HG02884 (cell line): Measurements from ENCODE around the gene FOXC2.

Experiments
- ATAC-seq: cut with Tn5 transposase; IDR thresholded peaks from one replicate; pipeline ENCODE4 v1.9.1; 2021; ENCODE audit warnings: mild to moderate bottlenecking, moderate library complexity; ENCODE audit not compliant: unreplicated experiment

FOXC2 gene

DNA sequence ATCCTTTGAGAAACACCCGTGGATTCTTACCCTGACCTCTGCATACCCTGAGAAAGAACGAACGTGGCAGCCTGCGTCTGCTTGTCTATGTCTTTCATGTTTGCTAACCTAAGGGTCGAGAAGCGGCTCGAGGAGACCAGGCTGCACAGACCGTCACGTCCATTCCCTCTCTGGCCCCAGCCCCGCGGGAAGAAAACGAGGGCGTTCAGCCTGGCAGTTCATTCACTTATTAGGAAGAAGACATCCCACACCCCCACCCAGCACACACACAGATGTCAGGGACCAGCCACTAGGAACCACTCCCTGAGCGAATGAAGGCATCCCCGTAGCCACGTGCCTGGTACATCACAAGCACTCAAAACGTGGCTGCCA is 10.9 kb upstream of the FOXC2 start:
- ATAC-seq, result no peak

DNA sequence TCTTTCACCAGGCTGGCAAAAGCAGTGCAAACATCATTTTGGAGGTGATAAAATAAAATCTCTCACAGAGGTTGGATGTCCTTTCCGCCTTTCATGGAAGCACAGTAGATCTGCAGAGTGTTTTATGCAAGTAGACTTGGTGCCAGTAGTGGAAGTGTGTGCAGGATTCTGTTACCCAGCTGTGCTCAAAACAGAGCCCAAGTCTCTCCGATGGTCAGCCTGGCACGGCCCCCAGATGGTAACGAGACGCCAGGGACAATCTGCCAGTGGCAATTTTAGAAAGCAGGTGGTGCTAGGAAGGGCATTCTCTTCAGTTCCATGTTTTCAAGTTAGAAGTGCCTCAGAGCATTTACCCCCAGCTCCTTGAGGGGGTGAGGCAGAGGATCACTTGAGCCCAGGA is 10.1 kb upstream of the FOXC2 start:
- ATAC-seq, result no peak

DNA sequence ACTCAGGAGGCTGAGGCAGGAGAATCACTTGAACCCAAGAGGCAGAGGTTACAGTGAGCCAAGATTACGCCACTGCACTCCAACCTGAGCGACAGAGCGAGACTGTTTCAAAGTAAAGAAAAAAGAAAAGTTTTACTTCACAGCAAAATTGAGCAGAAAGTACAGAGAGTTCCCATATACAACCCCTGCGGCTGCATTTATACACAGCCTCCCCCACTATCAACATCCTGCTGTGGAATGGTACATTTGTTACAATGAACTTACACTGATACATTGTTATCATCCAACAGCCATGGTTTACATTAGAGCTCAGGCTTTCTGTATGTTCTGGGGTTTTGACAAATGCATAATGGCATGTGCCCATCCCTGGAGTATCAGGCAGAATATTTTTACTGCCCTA is 9.0 kb upstream of the FOXC2 start:
- no peak for ATAC-seq

DNA sequence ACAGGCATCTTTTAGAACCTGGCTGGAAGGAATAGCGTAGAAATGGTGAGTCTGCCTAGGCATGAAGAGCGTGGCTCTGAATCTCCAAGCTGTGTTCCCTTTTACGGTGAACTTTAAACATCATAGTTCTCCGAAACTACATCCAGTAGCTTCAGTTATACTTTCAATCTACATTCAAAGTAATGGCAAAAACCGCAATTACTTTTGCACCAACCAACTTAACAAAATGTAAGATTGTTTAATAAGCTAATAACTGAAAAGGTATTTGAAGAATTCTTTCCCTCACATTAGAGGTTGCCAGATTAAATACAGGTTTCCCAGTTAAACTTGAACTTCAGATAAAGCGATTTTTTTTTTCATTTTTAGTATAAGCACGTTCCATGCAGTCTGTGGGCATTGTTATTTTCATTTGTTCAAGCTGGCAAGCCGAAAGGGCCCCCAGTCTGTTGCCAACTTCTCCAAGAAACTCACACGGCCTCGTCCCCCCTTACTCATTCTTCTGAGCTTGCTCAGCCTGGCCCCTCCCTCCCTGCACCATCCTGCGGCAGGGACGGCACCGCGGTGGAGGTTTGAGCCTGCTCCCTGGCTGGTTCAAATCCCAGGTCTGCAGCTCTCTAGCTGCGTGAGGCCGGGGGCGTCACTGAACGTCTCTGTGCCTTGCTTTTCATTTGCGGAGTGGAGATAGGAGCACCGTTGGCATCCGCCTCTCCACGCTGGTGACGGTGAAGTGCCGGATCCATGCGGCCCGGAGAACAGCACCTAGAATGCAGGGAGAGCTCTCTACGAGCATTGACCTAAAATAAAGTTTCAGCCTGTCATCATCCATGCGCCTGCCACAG is 8.1 kb upstream of the FOXC2 start:
- ATAC-seq, result no peak

DNA sequence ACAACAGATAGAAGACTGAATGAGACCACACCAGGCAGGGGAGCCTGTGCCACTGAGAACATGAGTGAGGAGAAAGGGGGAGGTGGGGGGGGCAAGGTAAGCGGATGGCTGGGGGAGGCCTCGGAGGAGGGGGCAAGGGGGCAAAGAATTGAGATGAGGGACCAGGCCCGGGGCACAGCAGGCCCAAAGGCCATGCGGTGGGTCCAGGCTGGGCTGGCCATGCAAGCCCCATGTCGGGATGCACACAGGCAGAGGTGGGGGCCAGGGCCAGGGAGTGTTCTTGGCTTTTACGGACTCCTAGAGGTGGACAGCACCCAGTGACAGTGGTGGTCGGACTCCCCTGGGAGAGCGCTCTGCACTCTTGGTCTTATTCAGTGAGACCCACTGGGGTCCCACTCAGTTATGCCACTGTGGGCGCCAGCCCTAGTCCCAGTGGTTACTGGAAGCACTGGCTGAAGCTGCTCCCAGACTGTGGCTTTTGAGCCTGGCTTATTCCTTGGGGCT is 6.8 kb upstream of the FOXC2 start:
- ATAC-seq, result no peak

DNA sequence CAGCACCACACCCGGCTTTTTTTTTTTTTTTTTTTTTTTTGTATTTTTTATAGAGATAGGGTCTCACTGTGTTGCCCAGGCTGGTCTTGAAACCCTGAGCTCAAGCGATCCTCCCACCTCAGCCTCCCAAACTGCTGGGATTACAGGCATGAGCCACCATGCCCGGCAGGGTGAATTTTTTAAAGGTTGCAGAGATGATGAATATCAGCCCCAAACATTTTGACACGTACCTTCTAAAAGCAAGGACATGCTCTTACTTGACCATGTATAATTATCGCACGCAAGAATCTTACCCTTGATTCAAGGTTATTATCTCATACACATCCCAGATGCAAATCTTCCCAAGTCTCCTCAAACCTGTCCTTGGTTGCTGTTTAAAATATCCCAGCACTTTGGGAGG is 4.3 kb upstream of the FOXC2 start:
- ATAC-seq, result no peak

DNA sequence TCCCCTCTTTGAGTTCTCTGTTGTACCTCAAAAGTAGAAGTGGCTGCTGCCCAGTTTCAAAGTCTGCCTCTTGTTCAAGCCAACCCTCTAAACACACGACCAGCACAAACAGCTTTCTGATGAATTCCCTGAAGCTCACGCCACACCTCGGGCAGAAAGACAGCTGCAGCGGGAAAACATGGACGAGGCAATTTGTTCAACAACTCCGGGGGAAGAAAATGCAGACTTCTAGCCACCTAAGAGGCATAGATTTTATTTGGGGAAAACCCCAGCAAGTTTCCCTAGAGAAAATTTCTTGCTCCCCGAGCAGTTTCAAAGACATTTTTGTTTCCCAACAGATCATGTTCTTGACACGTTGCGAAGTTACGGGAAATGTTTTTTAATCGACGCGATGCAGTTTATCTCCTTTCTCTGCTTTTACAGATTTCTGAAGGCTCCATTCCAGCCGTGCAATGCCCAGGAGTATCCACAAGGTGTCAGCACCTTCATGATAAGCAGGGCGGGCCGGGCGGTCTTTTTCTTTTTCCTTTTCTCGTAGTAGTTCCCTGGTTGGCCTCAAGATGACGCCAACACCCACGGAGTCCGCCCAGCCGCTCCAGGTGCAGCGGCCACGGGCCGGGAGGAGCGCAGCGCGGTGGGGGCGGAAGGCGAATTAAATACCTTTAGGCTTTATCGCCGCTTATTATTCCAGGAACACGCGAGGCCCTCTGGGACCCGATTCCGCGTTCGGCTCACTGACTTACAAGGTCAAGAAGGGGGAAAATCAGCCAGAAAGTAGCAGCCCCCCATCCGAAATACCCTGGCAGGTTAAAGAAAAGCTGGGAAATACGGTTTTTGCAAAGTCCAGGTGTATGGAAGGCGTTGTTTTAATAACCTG is 2.9 kb upstream of the FOXC2 start:
- ATAC-seq, result no peak

DNA sequence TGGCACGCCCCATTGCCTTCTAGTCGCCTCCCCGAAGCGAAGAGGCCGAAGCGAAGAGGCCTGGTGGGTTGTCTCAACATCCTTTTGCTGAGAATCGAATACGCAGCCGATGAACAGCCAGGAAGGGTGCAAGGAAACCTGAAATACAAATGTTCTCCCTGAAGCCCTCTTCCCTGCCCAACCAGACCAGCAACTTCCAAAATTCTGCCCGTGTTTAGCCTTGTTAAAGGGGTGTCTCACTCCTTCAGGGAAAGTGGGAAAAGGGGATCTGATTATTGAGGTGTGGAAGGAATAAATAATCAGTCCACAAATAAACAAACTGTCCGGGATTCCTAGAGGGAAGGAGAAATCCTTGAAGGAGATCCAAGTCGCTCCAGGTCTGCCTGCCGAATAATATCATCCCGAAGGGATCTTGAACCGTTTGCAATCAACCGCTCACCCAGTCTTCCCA is 1.4 kb upstream of the FOXC2 start:
- ATAC-seq, result no peak

DNA sequence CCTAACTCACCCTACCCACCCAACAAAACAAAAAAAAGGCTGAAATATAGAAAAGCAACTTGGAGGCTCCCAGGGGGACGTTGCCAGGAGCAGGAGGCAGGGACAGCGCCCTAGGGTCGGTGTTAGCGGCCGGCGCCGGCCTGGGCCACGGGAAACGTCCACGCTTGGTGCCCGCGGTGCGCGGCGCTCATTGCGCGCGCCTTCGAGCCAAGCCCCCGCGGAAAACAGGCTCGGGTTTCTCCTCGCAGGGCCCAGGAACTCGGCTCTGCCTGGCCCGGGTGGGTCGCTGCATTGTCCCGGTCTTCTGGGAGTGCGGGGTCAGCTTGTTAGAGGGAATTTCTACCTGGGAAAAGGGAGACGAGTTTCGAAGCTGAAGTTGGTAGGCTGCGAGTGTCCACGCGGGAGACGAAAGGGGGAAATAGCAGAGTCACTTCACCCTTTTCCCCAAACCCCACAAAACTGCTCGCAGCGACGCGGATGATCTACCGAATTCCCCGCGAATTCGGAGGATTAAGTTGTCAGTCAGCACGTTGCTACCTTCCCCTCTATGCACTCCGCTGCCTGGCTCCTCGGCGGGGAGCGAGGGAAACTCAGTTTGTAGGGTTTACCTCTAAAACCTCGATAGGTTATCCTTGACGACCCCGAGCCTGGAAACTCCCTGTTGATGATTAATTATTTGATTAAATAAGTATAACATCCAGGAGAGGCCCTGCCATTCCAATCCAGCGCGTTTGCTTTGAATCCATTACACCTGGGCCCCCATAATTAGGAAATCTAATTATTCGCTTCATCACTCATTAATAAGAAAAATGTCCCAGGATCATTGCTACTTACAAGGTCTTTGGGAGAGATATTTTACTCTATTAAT is 751 bp upstream of the FOXC2 start:
- ATAC-seq, result no peak

DNA sequence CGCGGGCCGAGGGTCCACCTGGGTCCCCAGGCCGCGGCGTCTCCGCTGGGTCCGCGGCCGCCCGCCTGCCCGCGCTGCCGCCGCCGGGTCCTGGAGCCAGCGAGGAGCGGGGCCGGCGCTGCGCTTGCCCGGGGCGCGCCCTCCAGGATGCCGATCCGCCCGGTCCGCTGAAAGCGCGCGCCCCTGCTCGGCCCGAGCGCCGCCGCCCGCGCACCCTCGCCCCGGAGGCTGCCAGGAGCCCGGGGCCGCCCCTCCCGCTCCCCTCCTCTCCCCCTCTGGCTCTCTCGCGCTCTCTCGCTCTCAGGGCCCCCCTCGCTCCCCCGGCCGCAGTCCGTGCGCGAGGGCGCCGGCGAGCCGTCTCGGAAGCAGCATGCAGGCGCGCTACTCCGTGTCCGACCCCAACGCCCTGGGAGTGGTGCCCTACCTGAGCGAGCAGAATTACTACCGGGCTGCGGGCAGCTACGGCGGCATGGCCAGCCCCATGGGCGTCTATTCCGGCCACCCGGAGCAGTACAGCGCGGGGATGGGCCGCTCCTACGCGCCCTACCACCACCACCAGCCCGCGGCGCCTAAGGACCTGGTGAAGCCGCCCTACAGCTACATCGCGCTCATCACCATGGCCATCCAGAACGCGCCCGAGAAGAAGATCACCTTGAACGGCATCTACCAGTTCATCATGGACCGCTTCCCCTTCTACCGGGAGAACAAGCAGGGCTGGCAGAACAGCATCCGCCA is 504 bp downstream of the FOXC2 start:
- ATAC-seq, result no peak

DNA sequence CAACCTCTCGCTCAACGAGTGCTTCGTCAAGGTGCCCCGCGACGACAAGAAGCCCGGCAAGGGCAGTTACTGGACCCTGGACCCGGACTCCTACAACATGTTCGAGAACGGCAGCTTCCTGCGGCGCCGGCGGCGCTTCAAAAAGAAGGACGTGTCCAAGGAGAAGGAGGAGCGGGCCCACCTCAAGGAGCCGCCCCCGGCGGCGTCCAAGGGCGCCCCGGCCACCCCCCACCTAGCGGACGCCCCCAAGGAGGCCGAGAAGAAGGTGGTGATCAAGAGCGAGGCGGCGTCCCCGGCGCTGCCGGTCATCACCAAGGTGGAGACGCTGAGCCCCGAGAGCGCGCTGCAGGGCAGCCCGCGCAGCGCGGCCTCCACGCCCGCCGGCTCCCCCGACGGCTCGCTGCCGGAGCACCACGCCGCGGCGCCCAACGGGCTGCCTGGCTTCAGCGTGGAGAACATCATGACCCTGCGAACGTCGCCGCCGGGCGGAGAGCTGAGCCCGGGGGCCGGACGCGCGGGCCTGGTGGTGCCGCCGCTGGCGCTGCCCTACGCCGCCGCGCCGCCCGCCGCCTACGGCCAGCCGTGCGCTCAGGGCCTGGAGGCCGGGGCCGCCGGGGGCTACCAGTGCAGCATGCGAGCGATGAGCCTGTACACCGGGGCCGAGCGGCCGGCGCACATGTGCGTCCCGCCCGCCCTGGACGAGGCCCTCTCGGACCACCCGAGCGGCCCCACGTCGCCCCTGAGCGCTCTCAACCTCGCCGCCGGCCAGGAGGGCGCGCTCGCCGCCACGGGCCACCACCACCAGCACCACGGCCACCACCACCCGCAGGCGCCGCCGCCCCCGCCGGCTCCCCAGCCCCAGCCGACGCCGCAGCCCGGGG is 1.3 kb downstream of the FOXC2 start:
- ATAC-seq, result no peak

DNA sequence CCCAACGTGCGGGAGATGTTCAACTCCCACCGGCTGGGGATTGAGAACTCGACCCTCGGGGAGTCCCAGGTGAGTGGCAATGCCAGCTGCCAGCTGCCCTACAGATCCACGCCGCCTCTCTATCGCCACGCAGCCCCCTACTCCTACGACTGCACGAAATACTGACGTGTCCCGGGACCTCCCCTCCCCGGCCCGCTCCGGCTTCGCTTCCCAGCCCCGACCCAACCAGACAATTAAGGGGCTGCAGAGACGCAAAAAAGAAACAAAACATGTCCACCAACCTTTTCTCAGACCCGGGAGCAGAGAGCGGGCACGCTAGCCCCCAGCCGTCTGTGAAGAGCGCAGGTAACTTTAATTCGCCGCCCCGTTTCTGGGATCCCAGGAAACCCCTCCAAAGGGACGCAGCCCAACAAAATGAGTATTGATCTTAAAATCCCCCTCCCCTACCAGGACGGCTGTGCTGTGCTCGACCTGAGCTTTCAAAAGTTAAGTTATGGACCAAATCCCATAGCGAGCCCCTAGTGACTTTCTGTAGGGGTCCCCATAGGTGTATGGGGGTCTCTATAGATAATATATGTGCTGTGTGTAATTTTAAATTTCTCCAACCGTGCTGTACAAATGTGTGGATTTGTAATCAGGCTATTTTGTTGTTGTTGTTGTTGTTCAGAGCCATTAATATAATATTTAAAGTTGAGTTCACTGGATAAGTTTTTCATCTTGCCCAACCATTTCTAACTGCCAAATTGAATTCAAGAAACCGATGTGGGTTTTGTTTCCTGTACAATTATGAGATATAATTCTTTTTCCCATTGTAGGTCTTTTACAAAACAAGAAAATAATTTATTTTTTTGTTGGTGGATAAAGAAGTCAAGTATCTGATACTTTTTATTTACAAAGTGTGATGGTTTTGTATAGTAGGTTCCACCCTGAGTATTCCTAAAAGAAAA is 2.3 kb downstream of the FOXC2 start:
- ATAC-seq, result no peak

DNA sequence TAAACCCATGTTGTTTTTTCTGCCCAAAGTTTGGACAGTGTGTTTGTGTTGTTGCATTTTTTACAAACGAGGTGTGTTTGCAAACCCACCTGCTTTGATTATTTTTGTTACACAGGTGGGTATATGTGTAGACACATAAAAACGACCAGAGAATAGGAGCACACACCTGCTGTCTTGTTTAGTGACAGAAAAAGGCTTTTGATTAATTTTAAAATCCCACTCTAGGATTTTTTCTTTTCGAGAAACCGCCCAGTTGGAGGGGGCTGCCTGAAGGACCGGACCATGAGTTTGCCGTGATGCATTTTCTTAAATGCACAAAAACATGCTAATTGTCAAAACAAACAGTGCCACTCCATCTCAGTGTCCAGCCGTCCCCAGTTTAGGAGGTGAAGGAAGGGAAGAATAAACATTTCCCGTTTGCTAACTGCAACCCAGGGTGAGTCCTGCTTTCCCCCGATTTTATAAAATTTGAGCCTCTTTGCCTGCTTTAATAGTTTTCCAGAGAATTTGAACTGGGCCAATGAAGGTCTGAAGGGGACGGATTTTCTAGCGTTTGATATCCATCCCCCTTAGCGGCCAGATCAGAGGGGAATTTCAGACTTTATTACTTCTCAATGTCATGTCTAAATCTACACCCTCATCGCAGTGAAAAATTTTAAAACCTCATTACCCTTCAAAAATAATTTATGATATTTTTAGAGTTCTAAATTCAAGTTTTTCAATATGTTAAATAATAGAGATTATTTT is 3.2 kb downstream of the FOXC2 start:
- no peak for ATAC-seq

DNA sequence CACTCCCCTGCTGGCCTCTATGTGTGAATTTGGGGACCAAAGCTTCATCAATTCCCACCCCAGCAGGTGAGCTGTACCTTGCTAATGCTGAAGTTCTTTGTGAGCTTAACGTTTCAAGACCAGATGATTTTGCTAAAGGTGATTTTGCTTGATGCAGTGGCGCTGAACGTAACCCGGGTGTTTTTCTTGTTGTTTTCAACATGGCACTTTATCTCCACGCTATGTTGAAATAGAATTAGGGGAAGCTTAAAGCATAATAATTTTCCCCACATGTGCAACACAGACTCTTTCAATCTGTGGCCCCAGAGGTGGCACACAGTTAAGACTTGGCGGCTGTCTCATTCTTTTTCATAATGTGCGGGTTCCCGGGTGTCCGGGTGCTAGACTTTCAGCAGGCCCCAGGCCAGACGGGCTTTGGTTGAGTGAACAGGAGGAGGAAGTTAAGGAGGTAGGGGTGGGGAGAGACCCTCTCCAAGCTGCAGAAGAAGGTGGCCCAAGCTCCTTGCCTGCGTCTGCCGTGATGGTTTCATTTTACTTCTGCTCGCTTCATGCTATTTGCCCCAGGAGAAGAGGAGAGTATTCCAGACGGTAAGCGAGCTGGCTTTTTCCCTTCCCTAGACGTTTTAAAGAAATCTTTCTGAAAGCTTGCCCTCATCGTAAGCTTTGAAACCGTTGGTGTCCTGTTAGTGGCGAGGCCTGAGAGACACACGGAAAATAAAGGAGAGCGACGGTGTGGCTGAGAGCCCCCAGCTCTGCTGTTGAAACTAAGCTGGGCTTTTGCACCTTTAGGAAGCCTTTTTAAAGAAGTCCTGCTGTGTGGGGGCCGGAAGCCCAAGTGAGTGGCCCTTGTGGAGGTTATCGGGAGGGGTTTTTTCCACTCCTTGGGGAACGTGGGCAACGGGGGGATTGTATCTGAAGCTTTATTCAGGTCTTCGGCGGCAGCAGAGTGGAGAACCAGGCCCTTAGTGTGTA is 4.2 kb downstream of the FOXC2 start:
- no peak for ATAC-seq

DNA sequence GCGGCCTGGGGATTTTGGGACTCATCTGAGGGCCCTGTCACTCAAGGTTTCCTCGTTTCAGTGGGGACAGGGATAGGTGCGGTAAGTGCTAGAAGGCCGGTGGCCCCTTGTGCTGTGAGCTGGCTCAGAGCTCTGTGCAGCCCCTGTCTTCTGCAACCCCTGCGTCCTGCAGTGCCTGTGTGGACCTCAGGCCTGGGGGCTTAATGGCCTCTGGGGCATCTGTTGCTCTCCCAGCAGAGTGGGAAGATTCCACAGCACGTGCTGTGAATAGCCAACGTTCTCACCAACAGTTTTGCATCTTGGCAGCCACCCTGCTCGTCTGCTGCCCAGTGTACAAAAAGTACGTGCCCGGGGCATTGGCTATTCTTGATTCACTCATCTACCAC is 4.9 kb downstream of the FOXC2 start:
- ATAC-seq, result no peak

DNA sequence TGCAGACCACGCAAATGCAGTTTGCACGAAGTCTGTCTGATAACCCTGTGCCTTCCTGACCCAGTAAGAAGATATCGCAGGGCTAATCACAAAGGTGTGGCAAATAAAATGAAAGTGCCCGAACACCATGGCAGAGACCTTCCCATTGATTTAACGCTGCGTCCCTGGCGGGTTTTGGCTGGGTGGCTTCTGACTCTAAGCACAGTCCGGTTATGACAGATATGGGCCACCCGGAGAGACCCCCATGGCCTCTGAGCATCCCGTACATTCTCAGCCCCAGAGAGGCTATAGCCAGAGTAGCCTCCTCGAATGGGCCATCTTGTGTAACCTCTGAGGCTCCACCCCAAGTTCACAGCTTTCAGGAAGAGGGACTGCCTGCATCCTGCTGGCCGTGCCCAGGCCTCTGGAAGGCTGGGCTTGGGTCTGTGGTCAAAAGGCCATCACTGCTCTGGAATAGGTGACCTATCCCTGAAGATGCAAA is 5.5 kb downstream of the FOXC2 start:
- ATAC-seq, result no peak
